ENCODE data around the gene PCDHGA4.
"Not testable (repeated sequence)": the region's sequence is repeated elsewhere in the genome, so short reads cannot be mapped to it uniquely, and the experiment has no call there.

PCDHGA4 gene

DNA sequence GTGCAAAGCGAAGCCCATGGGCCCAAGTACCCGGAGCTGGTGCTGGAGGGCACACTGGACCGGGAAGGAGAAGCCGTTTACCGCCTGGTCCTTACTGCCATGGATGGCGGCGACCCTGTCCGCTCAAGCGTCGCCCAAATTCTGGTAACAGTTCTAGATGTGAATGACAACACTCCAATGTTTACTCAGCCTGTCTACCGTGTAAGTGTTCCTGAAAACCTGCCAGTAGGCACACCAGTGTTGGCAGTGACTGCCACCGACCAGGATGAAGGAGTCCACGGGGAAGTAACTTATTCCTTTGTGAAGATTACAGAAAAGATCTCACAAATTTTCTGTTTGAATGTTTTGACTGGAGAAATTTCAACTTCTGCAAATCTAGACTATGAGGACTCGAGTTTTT lies 19.8 kb downstream of the PCDHGA4 start:
- DNase-seq (ENCODE audit: low read depth), result no peak
- H3K4me3 ChIP-seq (ENCODE audit: low read depth, low read length), result no peak overlapping the region
- TF ChIP-seq, protein P1, sequence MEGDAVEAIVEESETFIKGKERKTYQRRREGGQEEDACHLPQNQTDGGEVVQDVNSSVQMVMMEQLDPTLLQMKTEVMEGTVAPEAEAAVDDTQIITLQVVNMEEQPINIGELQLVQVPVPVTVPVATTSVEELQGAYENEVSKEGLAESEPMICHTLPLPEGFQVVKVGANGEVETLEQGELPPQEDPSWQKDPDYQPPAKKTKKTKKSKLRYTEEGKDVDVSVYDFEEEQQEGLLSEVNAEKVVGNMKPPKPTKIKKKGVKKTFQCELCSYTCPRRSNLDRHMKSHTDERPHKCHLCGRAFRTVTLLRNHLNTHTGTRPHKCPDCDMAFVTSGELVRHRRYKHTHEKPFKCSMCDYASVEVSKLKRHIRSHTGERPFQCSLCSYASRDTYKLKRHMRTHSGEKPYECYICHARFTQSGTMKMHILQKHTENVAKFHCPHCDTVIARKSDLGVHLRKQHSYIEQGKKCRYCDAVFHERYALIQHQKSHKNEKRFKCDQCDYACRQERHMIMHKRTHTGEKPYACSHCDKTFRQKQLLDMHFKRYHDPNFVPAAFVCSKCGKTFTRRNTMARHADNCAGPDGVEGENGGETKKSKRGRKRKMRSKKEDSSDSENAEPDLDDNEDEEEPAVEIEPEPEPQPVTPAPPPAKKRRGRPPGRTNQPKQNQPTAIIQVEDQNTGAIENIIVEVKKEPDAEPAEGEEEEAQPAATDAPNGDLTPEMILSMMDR (IDR thresholded peaks at IDR 0.05; ENCODE audit: control insufficient read depth, extremely low read depth, insufficient read depth), result no peak

DNA sequence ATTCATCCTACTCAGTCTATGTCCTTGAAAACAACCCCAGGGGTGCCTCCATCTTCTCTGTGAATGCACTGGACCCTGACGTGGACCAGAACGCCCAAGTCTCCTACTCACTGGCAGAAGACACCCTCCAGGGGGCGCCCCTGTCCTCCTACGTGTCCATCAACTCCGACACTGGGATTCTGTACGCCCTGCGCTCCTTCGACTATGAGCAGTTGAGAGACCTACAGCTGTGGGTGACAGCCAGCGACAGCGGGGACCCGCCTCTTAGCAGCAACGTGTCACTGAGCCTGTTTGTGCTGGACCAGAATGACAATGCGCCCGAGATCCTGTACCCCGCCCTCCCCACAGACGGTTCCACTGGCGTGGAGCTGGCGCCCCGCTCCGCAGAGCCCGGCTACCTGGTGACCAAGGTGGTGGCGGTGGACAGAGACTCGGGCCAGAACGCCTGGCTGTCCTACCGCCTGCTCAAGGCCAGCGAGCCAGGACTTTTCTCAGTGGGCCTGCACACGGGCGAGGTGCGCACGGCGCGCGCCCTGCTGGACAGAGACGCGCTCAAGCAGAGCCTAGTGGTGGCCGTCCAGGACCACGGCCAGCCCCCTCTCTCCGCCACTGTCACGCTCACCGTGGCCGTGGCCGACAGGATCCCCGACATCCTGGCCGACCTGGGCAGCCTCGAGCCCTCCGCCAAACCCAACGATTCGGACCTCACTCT lies 20.8 kb downstream of the PCDHGA4 start:
- DNase-seq (ENCODE audit: low read depth); H3K4me3 ChIP-seq (ENCODE audit: low read depth, low read length): not testable (repeated sequence)

DNA sequence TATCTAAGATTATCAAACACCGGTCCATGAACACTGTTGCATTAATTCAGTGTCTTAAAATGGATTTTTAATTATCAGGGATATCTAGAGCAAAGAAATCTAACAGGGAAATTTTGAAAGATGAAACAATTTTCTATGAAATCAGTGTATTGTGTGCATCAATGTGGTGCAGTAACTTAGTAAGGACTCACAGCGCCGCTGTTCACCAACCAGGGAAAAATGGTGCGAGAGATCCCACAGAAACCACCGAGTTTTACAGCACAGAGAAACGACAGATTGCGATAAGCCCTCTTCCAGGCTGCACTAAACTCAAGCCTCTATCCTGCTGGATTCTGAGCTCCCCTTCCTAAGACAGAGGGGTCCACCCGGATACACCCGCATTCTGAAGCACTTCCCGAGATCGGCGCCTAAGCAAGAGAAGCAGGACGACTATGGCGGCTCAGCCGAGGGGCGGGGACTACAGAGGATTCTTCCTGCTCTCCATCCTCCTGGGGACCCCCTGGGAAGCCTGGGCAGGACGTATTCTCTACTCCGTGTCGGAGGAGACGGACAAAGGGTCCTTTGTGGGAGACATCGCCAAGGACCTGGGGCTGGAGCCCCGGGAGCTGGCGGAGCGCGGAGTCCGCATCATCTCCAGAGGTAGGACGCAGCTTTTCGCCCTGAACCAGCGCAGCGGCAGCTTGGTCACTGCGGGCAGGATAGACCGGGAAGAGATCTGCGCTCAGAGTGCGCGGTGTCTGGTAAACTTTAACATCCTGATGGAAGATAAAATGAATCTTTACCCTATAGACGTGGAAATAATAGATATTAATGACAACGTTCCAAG lies 27.9 kb downstream of the PCDHGA4 start, which contains the start of gene PCDHGA7:
Gene PCDHGA7 (plus strand): TSS at position 274 of the 826 bp plus-strand sequence. CDS start 158 bp downstream, at position 432.
- DNase-seq (ENCODE audit: low read depth), result no peak
- peak within 1 kb of the TSS; percentile 65 for H3K4me3 ChIP-seq (ENCODE audit: low read depth, low read length)
- TF ChIP-seq, protein P1 (IDR thresholded peaks at IDR 0.05; ENCODE audit: control insufficient read depth, extremely low read depth, insufficient read depth), result peak; percentile 57

DNA sequence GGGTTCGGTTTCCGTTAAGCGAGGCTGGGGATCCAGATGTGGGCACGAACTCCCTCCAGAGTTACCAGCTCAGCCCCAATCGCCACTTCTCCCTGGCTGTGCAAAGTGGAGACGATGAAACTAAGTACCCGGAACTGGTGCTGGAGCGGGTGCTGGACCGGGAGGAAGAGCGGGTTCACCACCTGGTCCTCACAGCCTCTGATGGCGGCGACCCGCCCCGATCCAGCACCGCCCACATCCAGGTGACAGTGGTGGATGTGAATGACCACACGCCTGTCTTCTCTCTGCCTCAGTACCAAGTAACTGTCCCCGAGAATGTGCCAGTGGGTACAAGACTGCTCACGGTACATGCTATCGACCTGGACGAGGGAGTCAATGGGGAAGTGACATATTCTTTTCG lies 28.5 kb downstream of the PCDHGA4 start:
- TF ChIP-seq, protein P1 (IDR thresholded peaks at IDR 0.05; ENCODE audit: control insufficient read depth, extremely low read depth, insufficient read depth), result no peak
- H3K4me3 ChIP-seq (ENCODE audit: low read depth, low read length), result peak overlapping the region; percentile 65
- DNase-seq (ENCODE audit: low read depth), result no peak

DNA sequence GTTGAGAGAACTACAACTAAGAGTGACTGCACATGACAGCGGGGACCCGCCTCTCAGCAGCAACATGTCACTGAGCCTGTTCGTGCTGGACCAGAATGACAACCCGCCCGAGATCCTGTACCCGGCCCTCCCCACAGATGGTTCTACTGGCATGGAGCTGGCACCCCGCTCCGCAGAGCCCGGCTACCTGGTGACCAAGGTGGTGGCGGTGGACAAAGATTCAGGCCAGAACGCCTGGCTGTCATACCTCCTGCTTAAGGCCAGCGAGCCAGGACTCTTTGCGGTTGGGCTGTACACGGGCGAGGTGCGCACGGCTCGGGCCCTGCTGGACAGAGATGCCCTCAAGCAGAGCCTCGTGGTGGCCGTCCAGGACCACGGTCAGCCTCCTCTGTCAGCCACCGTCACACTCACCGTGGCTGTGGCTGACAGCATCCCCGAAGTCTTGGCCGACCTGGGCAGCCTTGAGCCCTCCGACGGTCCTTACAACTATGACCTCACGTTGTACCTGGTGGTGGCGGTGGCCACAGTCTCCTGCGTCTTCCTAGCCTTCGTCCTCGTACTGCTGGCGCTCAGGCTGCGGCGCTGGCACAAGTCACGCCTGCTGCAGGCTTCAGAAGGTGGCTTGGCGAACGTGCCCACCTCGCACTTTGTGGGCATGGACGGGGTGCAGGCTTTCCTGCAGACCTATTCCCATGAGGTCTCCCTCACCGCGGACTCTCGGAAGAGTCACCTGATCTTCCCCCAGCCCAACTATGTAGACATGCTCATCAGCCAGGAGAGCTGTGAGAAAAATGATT lies 29.8 kb downstream of the PCDHGA4 start:
- H3K4me3 ChIP-seq (ENCODE audit: low read depth, low read length), result no peak overlapping the region
- TF ChIP-seq, protein P1 (IDR thresholded peaks at IDR 0.05; ENCODE audit: control insufficient read depth, extremely low read depth, insufficient read depth), result no peak
- no peak for DNase-seq (ENCODE audit: low read depth)

DNA sequence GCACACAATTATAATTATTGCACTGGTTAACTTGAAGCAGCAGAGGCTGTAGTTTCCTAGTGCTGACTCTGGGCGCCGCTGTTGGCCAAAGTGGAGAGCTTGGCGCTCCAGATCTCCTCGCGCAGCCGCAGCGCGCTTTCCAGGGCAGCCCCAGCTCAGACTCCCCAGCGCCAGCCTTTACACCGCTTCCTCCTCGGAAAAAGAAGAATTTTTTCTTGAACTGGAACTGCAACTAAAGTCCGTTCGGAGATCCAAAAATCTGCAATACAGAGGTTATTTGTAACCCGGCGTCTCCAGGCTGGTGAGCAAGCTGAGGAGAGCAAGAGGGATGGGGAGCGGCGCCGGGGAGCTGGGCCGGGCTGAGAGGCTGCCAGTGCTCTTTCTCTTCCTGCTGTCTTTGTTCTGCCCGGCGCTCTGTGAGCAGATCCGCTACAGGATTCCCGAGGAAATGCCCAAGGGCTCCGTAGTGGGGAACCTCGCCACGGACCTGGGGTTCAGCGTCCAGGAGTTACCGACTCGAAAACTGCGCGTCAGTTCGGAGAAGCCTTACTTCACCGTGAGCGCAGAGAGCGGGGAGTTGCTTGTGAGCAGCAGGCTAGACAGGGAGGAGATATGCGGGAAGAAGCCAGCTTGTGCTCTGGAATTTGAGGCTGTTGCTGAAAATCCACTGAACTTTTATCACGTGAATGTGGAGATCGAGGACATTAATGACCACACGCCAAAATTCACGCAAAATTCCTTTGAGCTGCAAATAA lies 32.9 kb downstream of the PCDHGA4 start, which contains the start of gene PCDHGB4:
Gene PCDHGB4 (plus strand): TSS at position 142 of the 755 bp plus-strand sequence. CDS start 187 bp downstream, at position 329.
- not testable (repeated sequence) for DNase-seq (ENCODE audit: low read depth); H3K4me3 ChIP-seq (ENCODE audit: low read depth, low read length)
- TF ChIP-seq, protein P1 (IDR thresholded peaks at IDR 0.05; ENCODE audit: control insufficient read depth, extremely low read depth, insufficient read depth), result peak; percentile 25; the same call in 1 of the 2 replicates
